Tibial artery (tissue), 4 donors: ENCODE results near the gene RAD51B.

ENCODE experiments used
- DNase-seq, 2 donors: peaks; one replicate each; pipeline ENCODE4 v3.0.0-alpha.2; 2019
- H3K27ac ChIP-seq, 2 donors: fragments of 200-600 bp; sonication (generic) in 1 of 2; 1 replicate in 1 of 2; 2 replicates in 1 of 2; pipeline ENCODE4 v1.5.1; 2018 to 2019; ENCODE audit warnings: mild to moderate bottlenecking in 1 of 2
- H3K27me3 ChIP-seq, 2 donors: fragments of 200-600 bp; sonication (generic) in 1 of 2; one replicate each; pipeline versions ENCODE4 v1.5.1 to v1.6.0; 2016 to 2019
- H3K36me3 ChIP-seq, 3 donors: fragments of 200-600 bp; sonication (generic) in 2 of 3; one replicate each; pipeline ENCODE4 v1.5.1; 2016 to 2019; ENCODE audit warnings: mild to moderate bottlenecking in 2 of 3
- H3K4me1 ChIP-seq, 4 donors: fragments of 200-600 bp; sonication (generic) in 2 of 4; 1 replicate in 3 of 4; 2 replicates in 1 of 4; pipeline ENCODE4 v1.5.1; 2016 to 2019
- H3K4me3 ChIP-seq, 2 donors: fragments of 200-600 bp; sonication (generic) in 1 of 2; 1 replicate in 1 of 2; 2 replicates in 1 of 2; pipeline ENCODE4 v1.5.1; 2018 to 2019; ENCODE audit warnings: mild to moderate bottlenecking in 2 of 2
- H3K9me3 ChIP-seq, 3 donors: fragments of 200-600 bp; sonication (generic) in 1 of 3; one replicate each; pipeline ENCODE4 v1.5.1; 2016 to 2019
- CTCF ChIP-seq, 2 experiments: fragments of 200-600 bp in 1 of 2; fragments of 450-650 bp in 1 of 2; IDR thresholded peaks; one replicate each; pipeline ENCODE4 v1.5.1; 2017 to 2019; ENCODE audit warnings: antibody characterized with exemption in 2 of 2, mild to moderate bottlenecking in 1 of 2, moderate library complexity in 1 of 2
- intact Hi-C: fragments of 100-400 bp; cut with DNase I; formaldehyde crosslinking; loops from one replicate; pipeline ENCODE4 v1.15.0; 2023; ENCODE audit warnings: low total_unique reads

Gene RAD51B

GRCh38 chr14:68663385-68664076 is 844.0 kb downstream of the RAD51B start:
- Histone ChIP-seq H3K27ac (peak overlapping the region; percentile 77 to 78), H3K4me1 (peaks cover 0 to 71% (median 62%) of the 10 kb centered on the region in 4 donors), H3K36me3 (no peaks in the 10 kb centered on the region), H3K27me3 (no peaks in the 10 kb centered on the region), H3K4me3 (no peak overlapping the region), H3K9me3 (no peaks in the 10 kb centered on the region)
- TF ChIP-seq CTCF (IDR thresholded peaks at IDR 0.05): no peak
- peak in 1 of 2 donors; percentile 59 for DNase-seq
- intact Hi-C loops: no loop called here

GRCh38 chr14:68664225-68664681 is 844.7 kb downstream of the RAD51B start:
- TF ChIP-seq CTCF (IDR thresholded peaks at IDR 0.05): peak in 1 of 2 experiments; percentile 13
- Histone ChIP-seq H3K4me3 (no peak overlapping the region), H3K9me3 (no peaks in the 10 kb centered on the region), H3K27me3 (no peaks in the 10 kb centered on the region), H3K36me3 (no peaks in the 10 kb centered on the region), H3K4me1 (peaks cover 0 to 71% (median 63%) of the 10 kb centered on the region in 4 donors), H3K27ac (peak overlapping the region; percentile 77 to 78)
- DNase-seq: peak in 1 of 2 donors; percentile 55
- intact Hi-C loops: no loop called here

GRCh38 chr14:68665131-68665530 is 845.6 kb downstream of the RAD51B start:
- intact Hi-C loops: no loop called here
- H3K4me1 ChIP-seq: peaks cover 0 to 73% (median 64%) of the 10 kb centered on the region in 4 donors

GRCh38 chr14:68665792-68666204 is 846.2 kb downstream of the RAD51B start:
- Histone ChIP-seq H3K27me3 (no peaks in the 10 kb centered on the region), H3K27ac (peak overlapping the region; percentile 77 to 78), H3K4me3 (no peak overlapping the region), H3K36me3 (no peaks in the 10 kb centered on the region), H3K4me1 (peaks cover 0 to 80% (median 71%) of the 10 kb centered on the region in 4 donors), H3K9me3 (no peaks in the 10 kb centered on the region)
- intact Hi-C loops: no loop called here
- no peak for TF ChIP-seq CTCF (IDR thresholded peaks at IDR 0.05)
- no peak for DNase-seq

More at GRCh38 chr14:68665131-68665530, 845.6 kb downstream of the RAD51B start:
- no peak overlapping the region for H3K4me3 ChIP-seq
- no peaks in the 10 kb centered on the region for H3K36me3 ChIP-seq
- peak in 1 of 2 donors; percentile 61 for DNase-seq
- peak overlapping the region; percentile 77 to 78 for H3K27ac ChIP-seq
- no peaks in the 10 kb centered on the region for H3K27me3 ChIP-seq
- no peaks in the 10 kb centered on the region for H3K9me3 ChIP-seq
- TF ChIP-seq CTCF (IDR thresholded peaks at IDR 0.05): peak in 1 of 2 experiments; percentile 12

- intact Hi-C loops: no loop called here
- DNase-seq: peak in 1 of 2 donors; percentile 5
- Histone ChIP-seq H3K9me3 (no peaks in the 10 kb centered on the region), H3K27ac (peak overlapping the region; percentile 77 to 78), H3K4me3 (no peak overlapping the region), H3K4me1 (peaks cover 0 to 84% (median 73%) of the 10 kb centered on the region in 4 donors), H3K36me3 (no peaks in the 10 kb centered on the region), H3K27me3 (no peaks in the 10 kb centered on the region)
- TF ChIP-seq CTCF (IDR thresholded peaks at IDR 0.05): no peak
These were observed 846.7 kb downstream of the RAD51B start for GRCh38 chr14:68666236-68666635.
